Measurements from ENCODE around the gene GALNT10. TPM values are rescaled to one million over a fixed set of nuclear protein-coding genes. Genes with fewer than 3 reads are reported as not detected.

GALNT10 gene
- polyA plus RNA-seq, 1 experiment: 203 TPM

- no peak overlapping the region for H3K4me3 ChIP-seq (ENCODE audit: low read depth, low read length)
- CTCF ChIA-PET: interaction anchor here (3.2 kb wide), 1 partner anchor 338 kb away, joined by 10 read pairs; no protein-coding TSS in a partner anchor
- peaks cover 18% of the 10 kb centered on the region for H3K36me3 ChIP-seq (ENCODE audit: control insufficient read depth, insufficient read depth, low read length)
- no peak for DNase-seq (ENCODE audit: low read depth)
- TF ChIP-seq CTCF (IDR thresholded peaks at IDR 0.05; ENCODE audit: insufficient read depth, low read depth, low read length): no peak
- no peaks in the 10 kb centered on the region for H3K27me3 ChIP-seq (ENCODE audit: control insufficient read depth, insufficient read depth, low read length)
- POLR2A ChIA-PET: no interaction called here
These were observed 220.3 kb downstream of the GALNT10 start for GRCh38 chr5:154410786-154411185.

GRCh38 chr5:154411338-154411737 lies 220.8 kb downstream of the GALNT10 start:
- TF ChIP-seq CTCF (IDR thresholded peaks at IDR 0.05; ENCODE audit: insufficient read depth, low read depth, low read length): no peak
- H3K36me3 ChIP-seq (ENCODE audit: control insufficient read depth, insufficient read depth, low read length): peaks cover 18% of the 10 kb centered on the region
- ChIA-PET POLR2A (no interaction called here), CTCF (interaction anchor here (3.2 kb wide), 1 partner anchor 339 kb away, joined by 10 read pairs; no protein-coding TSS in a partner anchor)
- DNase-seq (ENCODE audit: low read depth): no peak
- H3K4me3 ChIP-seq (ENCODE audit: low read depth, low read length): no peak overlapping the region
- H3K27me3 ChIP-seq (ENCODE audit: control insufficient read depth, insufficient read depth, low read length): no peaks in the 10 kb centered on the region

- CTCF ChIA-PET: no interaction called here
- no peak for DNase-seq (ENCODE audit: low read depth)
- peaks cover 23% of the 10 kb centered on the region for H3K36me3 ChIP-seq (ENCODE audit: control insufficient read depth, insufficient read depth, low read length)
- no peaks in the 10 kb centered on the region for H3K27me3 ChIP-seq (ENCODE audit: control insufficient read depth, insufficient read depth, low read length)
- no peak for TF ChIP-seq CTCF (IDR thresholded peaks at IDR 0.05; ENCODE audit: insufficient read depth, low read depth, low read length)
- H3K4me3 ChIP-seq (ENCODE audit: low read depth, low read length): no peak overlapping the region
- POLR2A ChIA-PET: no interaction called here
These were observed 221.8 kb downstream of the GALNT10 start for GRCh38 chr5:154412316-154412715.

- ChIA-PET POLR2A (no interaction called here), CTCF (no interaction called here)
- no peaks in the 10 kb centered on the region for H3K27me3 ChIP-seq (ENCODE audit: control insufficient read depth, insufficient read depth, low read length)
- no peak for DNase-seq (ENCODE audit: low read depth)
- H3K4me3 ChIP-seq (ENCODE audit: low read depth, low read length): no peak overlapping the region
- no peak for TF ChIP-seq CTCF (IDR thresholded peaks at IDR 0.05; ENCODE audit: insufficient read depth, low read depth, low read length)
- H3K36me3 ChIP-seq (ENCODE audit: control insufficient read depth, insufficient read depth, low read length): peaks cover 23% of the 10 kb centered on the region
These were observed 222.4 kb downstream of the GALNT10 start for GRCh38 chr5:154412925-154413324.

- Histone ChIP-seq H3K27me3 (ENCODE audit: control insufficient read depth, insufficient read depth, low read length) (no peaks in the 10 kb centered on the region), H3K36me3 (ENCODE audit: control insufficient read depth, insufficient read depth, low read length) (peaks cover 25% of the 10 kb centered on the region), H3K4me3 (ENCODE audit: low read depth, low read length) (no peak overlapping the region)
- POLR2A ChIA-PET: no interaction called here
- no peak for TF ChIP-seq CTCF (IDR thresholded peaks at IDR 0.05; ENCODE audit: insufficient read depth, low read depth, low read length)
- CTCF ChIA-PET: interaction anchor here (0.6 to 1.3 kb wide), 4 partner anchors 10 to 339 kb away, joined by 3 to 7 read pairs (median 4); no protein-coding TSS in a partner anchor
- no peak for DNase-seq (ENCODE audit: low read depth)
These were observed 224.6 kb downstream of the GALNT10 start for GRCh38 chr5:154415114-154415513.
